ENCODE data around the gene PADI1.

GRCh38 chr1:17201201-17202021, 3.5 kb upstream of the PADI1 start:
- no peak for TF ChIP-seq CTCF (IDR thresholded peaks at IDR 0.05 in 8 of 11, conservative IDR thresholded peaks at IDR 0.05 in 3 of 11)
- TF ChIP-seq POLR2A (IDR thresholded peaks at IDR 0.05) = no peak
- no peak for TF ChIP-seq POLR2AphosphoS5 (IDR thresholded peaks at IDR 0.05)

All from spleen (tissue), 7 donors.